WERI-Rb-1 (cell line): ENCODE results near the gene SOST.
A peak's percentile ranks its signal among the peaks of the same experiment; 100 is the strongest.

Source experiments
- DNase-seq: peaks from one replicate; pipeline ENCODE4 v3.0.0-alpha.2; 2020
- H3K27ac ChIP-seq: fragments of 250-450 bp; sonication (Bioruptor Pico); 2 replicates; pipeline ENCODE4 v1.5.1; 2020; ENCODE audit warnings: mild to moderate bottlenecking, moderate library complexity
- H3K27me3 ChIP-seq: fragments of 250-450 bp; sonication (Bioruptor Pico); 2 replicates; pipeline ENCODE4 v1.5.1; 2021; ENCODE audit warnings: mild to moderate bottlenecking, low read depth, moderate library complexity; ENCODE audit not compliant: insufficient read depth, severe bottlenecking
- H3K36me3 ChIP-seq: fragments of 250-450 bp; sonication (Bioruptor Pico); 2 replicates; pipeline ENCODE4 v1.5.1; 2020; ENCODE audit warnings: mild to moderate bottlenecking, moderate library complexity
- H3K4me3 ChIP-seq: 2 replicates; pipeline ENCODE4 v1.5.1; 2011; ENCODE audit warnings: low read depth, mild to moderate bottlenecking, control low read depth, low read length
- H3K9me3 ChIP-seq: fragments of 250-450 bp; sonication (Bioruptor Pico); 2 replicates; pipeline ENCODE4 v1.5.1; 2021; ENCODE audit warnings: mild to moderate bottlenecking, moderate library complexity; ENCODE audit not compliant: severe bottlenecking
- TF ChIP-seq, protein P1 (sequence below): IDR thresholded peaks from 2 replicates; pipeline ENCODE4 v1.5.1; 2011; ENCODE audit warnings: low read depth, mild to moderate bottlenecking, control low read depth, inconsistent platforms, low read length

SOST gene

GRCh38 chr17:43718544-43718943 lies 40.0 kb downstream of the SOST start:
- no peaks in the 10 kb centered on the region for H3K27me3 ChIP-seq
- H3K9me3 ChIP-seq, result no peaks in the 10 kb centered on the region
- no peaks in the 10 kb centered on the region for H3K36me3 ChIP-seq
- H3K4me3 ChIP-seq, result no peak overlapping the region
- H3K27ac ChIP-seq, result no peak overlapping the region
- no peak for DNase-seq
- TF ChIP-seq, protein P1, sequence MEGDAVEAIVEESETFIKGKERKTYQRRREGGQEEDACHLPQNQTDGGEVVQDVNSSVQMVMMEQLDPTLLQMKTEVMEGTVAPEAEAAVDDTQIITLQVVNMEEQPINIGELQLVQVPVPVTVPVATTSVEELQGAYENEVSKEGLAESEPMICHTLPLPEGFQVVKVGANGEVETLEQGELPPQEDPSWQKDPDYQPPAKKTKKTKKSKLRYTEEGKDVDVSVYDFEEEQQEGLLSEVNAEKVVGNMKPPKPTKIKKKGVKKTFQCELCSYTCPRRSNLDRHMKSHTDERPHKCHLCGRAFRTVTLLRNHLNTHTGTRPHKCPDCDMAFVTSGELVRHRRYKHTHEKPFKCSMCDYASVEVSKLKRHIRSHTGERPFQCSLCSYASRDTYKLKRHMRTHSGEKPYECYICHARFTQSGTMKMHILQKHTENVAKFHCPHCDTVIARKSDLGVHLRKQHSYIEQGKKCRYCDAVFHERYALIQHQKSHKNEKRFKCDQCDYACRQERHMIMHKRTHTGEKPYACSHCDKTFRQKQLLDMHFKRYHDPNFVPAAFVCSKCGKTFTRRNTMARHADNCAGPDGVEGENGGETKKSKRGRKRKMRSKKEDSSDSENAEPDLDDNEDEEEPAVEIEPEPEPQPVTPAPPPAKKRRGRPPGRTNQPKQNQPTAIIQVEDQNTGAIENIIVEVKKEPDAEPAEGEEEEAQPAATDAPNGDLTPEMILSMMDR, result no peak

DNA sequence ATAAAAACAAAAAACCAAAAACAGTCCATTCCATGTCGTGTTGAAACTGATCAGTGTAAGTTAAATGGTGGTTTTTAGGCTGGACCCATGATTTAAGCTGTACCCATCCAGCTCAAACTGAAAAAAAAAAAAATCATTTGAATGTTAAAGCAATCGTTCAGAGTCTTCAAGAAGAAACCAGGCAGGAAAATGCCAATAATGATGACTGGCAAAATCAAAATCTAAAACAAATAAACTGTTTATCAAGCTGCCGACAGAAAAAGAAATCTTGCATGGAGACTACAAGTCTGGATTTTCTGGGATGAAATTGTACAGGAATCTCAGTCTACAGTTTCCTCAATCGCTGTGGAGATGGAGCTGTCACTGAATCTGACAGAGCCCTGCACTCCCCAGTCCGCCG lies 40.7 kb downstream of the SOST start:
- Histone ChIP-seq H3K4me3 (no peak overlapping the region), H3K36me3 (no peaks in the 10 kb centered on the region), H3K27me3 (no peaks in the 10 kb centered on the region), H3K27ac (no peak overlapping the region), H3K9me3 (no peaks in the 10 kb centered on the region)
- no peak for DNase-seq
- TF ChIP-seq, protein P1, result no peak

DNA sequence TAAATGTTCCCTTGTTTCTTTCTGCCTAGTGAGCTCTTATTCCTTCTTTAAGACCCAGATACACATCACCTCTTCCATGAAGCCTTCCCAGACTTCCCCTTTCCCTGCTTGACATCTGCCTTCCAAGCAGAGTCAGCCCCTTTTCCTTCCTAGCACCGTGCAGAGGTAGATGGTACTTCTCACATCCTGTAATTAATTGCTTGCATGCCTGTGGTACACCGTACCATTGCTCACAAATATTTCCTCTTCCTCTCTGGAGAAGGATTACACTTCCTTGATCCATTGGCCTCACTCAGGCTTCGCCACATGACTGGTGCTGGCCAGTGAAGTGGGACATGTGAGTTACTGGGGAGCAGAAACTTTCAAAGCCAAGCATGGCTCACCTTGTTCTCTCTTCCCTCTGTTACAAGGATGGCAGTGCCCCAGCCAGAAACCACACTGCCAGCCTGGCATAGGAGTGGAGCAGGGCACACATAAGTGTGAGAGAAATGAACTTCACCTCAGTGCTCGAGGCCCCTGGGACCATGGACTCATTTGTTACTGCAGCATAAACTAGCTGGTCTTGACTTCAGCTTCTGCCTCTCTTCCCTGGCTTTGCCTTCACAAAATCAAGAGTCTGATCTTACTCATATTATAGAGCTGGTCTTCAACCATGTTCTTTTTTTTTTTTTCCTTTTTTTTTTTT lies 44.0 kb downstream of the SOST start:
- DNase-seq, result no peak
- TF ChIP-seq, protein P1, result no peak
- Histone ChIP-seq H3K4me3 (no peak overlapping the region), H3K27me3 (no peaks in the 10 kb centered on the region), H3K9me3 (no peaks in the 10 kb centered on the region), H3K36me3 (no peaks in the 10 kb centered on the region), H3K27ac (no peak overlapping the region)

DNA sequence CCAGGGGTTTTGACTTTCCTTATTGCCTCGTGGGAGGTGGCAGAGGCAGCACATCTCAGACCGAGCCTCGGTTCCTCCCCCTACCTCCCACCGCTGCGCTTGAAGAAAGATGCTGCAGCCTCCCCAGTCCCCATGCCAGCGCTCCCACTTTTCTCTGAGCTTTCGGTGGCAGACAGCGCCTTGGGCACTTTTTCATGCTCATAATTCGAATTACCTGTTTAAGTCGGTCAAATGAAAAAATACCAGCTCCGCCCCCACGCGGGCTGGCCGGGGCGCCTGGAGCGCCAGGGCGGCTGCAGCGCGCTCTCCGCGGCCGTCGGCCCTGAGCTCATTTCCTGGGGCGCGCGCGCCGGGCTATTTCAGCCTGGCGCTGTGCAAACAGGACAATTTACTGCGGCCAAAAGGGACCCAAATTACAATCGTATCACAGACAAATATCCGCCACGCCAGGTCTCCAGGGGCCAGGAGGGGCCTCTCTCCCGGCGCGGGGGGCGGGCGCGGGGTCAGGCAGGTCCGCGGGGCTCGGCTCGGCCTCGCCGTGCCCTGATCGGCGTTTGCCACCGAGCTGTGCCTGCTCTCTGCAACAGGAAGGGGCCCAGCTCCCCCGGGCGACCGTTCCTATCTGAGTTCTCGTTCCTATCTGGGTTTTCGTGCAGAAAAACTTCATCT lies 45.0 kb downstream of the SOST start:
- H3K9me3 ChIP-seq, result no peaks in the 10 kb centered on the region
- H3K4me3 ChIP-seq, result peak overlapping the region; percentile 41
- TF ChIP-seq, protein P1, result no peak
- no peak for DNase-seq
- no peaks in the 10 kb centered on the region for H3K36me3 ChIP-seq
- no peaks in the 10 kb centered on the region for H3K27me3 ChIP-seq
- no peak overlapping the region for H3K27ac ChIP-seq

- H3K27me3 ChIP-seq, result no peaks in the 10 kb centered on the region
- DNase-seq, result no peak
- H3K4me3 ChIP-seq, result no peak overlapping the region
- TF ChIP-seq, protein P1, result no peak
- no peak overlapping the region for H3K27ac ChIP-seq
- H3K9me3 ChIP-seq, result no peaks in the 10 kb centered on the region
- no peaks in the 10 kb centered on the region for H3K36me3 ChIP-seq
Measured at GRCh38 chr17:43712397-43712796, 46.2 kb downstream of the SOST start.
